ENCODE measurements around the gene PEX5L. TPM values are rescaled to one million over a fixed set of nuclear protein-coding genes. Genes with fewer than 3 reads are reported as not detected.

Gene PEX5L
- total and polyA plus RNA-seq, 5 donors from 2014 or later: 0.03 TPM; not detected in 3

DNA sequence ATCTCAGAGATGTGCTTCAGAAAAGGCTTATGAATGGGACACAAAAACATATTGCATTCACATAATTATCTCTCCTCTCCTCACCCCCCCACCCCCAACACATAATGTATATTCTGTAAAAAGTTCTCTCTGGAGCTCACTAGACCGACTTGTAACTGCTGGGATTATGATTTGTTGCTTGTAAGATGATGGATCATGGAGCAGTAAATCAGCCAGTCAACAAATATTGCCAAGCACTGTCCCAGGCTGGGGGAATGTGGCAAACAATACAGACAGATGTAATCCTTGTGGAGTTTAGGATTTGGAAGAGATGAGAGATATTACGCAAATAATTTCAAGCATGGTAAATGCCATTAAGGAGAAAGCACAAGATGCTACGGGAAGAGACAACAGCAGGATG, 114.8 kb downstream of the PEX5L start:
- Histone ChIP-seq H3K9me3 (ENCODE audit: control insufficient read depth in 2 of 2, low read length in 2 of 2) (no peaks in the 10 kb centered on the region), H3K4me1 (ENCODE audit: control insufficient read depth, insufficient read depth, low read length, poor library complexity, severe bottlenecking) (no peaks in the 10 kb centered on the region), H3K36me3 (ENCODE audit: control insufficient read depth, insufficient read depth, low read length) (no peaks in the 10 kb centered on the region), H3K4me3 (ENCODE audit: low read depth, low read length) (no peak overlapping the region), H3K27ac (ENCODE audit: insufficient read depth, low read length, poor library complexity, severe bottlenecking) (no peak overlapping the region), H3K27me3 (ENCODE audit: control insufficient read depth, insufficient read depth, low read length) (peaks cover under 1% of the 10 kb centered on the region)
- Mint-ChIP-seq H3K9me3 (no peaks in the 10 kb centered on the region), H3K4me1 (no peaks in the 10 kb centered on the region), H3K27ac (no peak overlapping the region), H3K36me3 (no peaks in the 10 kb centered on the region), H3K27me3 (peaks cover 15% of the 10 kb centered on the region), H3K4me3 (no peak overlapping the region)
- ATAC-seq (ENCODE audit: low read depth in 2 of 2) (no peak), DNase-seq (no peak)

DNA sequence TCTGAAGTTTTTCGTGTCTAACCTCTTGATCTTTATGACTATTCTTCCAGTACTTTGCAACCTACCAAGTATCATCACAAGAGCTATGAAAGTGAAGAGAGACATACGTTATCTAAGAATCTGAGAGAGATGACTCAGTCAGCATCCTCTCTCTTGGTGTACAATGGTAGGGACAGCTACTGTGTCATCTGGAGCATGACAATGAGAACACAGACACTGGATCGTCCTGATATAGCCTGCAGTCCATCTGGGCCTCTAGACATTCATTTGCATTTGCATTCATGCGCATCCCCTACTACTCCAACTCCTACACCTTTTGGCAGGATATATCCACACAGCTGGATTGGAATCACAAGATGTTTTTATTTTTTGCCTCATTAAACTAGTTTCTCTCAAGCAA, 115.2 kb downstream of the PEX5L start:
- Mint-ChIP-seq H3K27ac (peak overlapping the region in 1 of 3 donors; percentile 16), H3K4me1 (no peaks in the 10 kb centered on the region), H3K36me3 (no peaks in the 10 kb centered on the region), H3K4me3 (no peak overlapping the region), H3K27me3 (peaks cover 15% of the 10 kb centered on the region), H3K9me3 (no peaks in the 10 kb centered on the region)
- Histone ChIP-seq H3K27me3 (ENCODE audit: control insufficient read depth, insufficient read depth, low read length) (no peaks in the 10 kb centered on the region), H3K36me3 (ENCODE audit: control insufficient read depth, insufficient read depth, low read length) (no peaks in the 10 kb centered on the region), H3K4me1 (ENCODE audit: control insufficient read depth, insufficient read depth, low read length, poor library complexity, severe bottlenecking) (no peaks in the 10 kb centered on the region), H3K9me3 (ENCODE audit: control insufficient read depth in 2 of 2, low read length in 2 of 2) (no peaks in the 10 kb centered on the region), H3K27ac (ENCODE audit: insufficient read depth, low read length, poor library complexity, severe bottlenecking) (no peak overlapping the region), H3K4me3 (ENCODE audit: low read depth, low read length) (no peak overlapping the region)
- ATAC-seq (ENCODE audit: low read depth in 2 of 2): no peak
- peak in 1 of 3 donors; percentile 3 for DNase-seq

DNA sequence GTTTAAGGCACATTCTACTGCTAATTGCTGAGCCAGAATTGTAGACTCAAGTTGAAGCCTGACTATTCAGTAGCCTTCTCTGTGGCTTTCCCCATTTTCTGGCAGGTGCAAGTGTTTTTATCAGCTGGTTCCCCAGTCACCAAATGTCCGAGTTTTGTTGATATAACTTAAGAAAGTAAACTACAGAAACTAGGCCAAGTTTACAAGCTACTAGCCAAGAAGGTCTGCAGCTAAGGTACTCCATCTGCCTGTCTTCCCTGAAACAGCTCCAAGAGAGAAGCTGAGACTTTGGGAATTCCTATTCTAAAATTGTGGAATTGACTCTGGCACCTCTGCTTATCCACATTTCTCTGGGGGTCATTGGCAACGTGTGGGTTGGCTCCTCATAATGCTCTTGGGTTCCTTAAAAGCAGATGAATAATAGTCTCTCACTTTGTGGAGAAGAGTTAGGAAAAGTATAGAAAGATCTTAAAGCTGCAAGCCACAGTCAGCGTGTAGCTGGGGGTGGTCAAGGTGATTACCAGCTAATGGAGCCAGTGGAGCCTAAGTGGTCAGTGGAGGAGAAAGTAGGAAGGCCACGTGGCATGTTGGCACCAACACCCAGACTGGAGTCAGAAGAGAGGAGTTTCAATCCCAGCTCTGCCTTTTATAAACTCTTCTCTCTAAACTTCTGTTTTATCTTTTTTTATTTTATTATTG, 128.8 kb downstream of the PEX5L start:
- no peaks in the 10 kb centered on the region for H3K36me3 ChIP-seq (ENCODE audit: control insufficient read depth, insufficient read depth, low read length)
- DNase-seq (no peak), ATAC-seq (ENCODE audit: low read depth in 2 of 2) (no peak)
- no peak overlapping the region for H3K27ac ChIP-seq (ENCODE audit: insufficient read depth, low read length, poor library complexity, severe bottlenecking)
- Mint-ChIP-seq H3K36me3 (no peaks in the 10 kb centered on the region), H3K9me3 (peaks cover 0 to 3% (median 0%) of the 10 kb centered on the region in 7 donors), H3K27ac (no peak overlapping the region), H3K4me1 (no peaks in the 10 kb centered on the region), H3K27me3 (peaks cover 5% of the 10 kb centered on the region), H3K4me3 (no peak overlapping the region)
- H3K4me1 ChIP-seq (ENCODE audit: control insufficient read depth, insufficient read depth, low read length, poor library complexity, severe bottlenecking): no peaks in the 10 kb centered on the region
- no peaks in the 10 kb centered on the region for H3K9me3 ChIP-seq (ENCODE audit: control insufficient read depth in 2 of 2, low read length in 2 of 2)
- H3K4me3 ChIP-seq (ENCODE audit: low read depth, low read length): no peak overlapping the region
- H3K27me3 ChIP-seq (ENCODE audit: control insufficient read depth, insufficient read depth, low read length): no peaks in the 10 kb centered on the region

DNA sequence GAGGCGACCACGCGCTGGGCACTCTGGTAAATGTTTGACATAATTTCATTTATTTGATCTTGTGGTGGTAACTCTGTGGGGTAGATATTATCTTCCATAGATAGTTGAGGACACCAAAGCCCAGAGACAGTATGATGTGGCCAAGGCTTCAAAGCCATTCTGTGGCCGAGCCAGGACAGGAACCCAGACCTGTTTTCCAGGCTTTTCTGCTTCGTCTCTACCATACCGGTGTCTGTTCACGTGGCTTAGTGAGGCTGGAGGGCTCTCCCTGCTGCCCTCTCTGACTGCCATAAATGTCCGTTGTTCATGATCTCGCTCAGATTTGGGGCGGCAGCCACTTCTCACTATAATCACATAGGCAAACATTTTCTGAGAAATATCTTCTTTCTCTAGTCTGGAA, 134.7 kb downstream of the PEX5L start:
- H3K27ac Mint-ChIP-seq: no peak overlapping the region
- H3K27me3 Mint-ChIP-seq: no peaks in the 10 kb centered on the region
- H3K27me3 ChIP-seq (ENCODE audit: control insufficient read depth, insufficient read depth, low read length): no peaks in the 10 kb centered on the region
- H3K9me3 Mint-ChIP-seq: peaks cover 0 to 1% (median 0%) of the 10 kb centered on the region in 7 donors
- H3K36me3 Mint-ChIP-seq: no peaks in the 10 kb centered on the region
- ATAC-seq (ENCODE audit: low read depth in 2 of 2) (no peak), DNase-seq (no peak)
- no peaks in the 10 kb centered on the region for H3K36me3 ChIP-seq (ENCODE audit: control insufficient read depth, insufficient read depth, low read length)
- H3K9me3 ChIP-seq (ENCODE audit: control insufficient read depth in 2 of 2, low read length in 2 of 2): no peaks in the 10 kb centered on the region
- H3K4me1 Mint-ChIP-seq: no peaks in the 10 kb centered on the region
- no peak overlapping the region for H3K4me3 ChIP-seq (ENCODE audit: low read depth, low read length)
- no peak overlapping the region for H3K4me3 Mint-ChIP-seq
- no peak overlapping the region for H3K27ac ChIP-seq (ENCODE audit: insufficient read depth, low read length, poor library complexity, severe bottlenecking)
- no peaks in the 10 kb centered on the region for H3K4me1 ChIP-seq (ENCODE audit: control insufficient read depth, insufficient read depth, low read length, poor library complexity, severe bottlenecking)

DNA sequence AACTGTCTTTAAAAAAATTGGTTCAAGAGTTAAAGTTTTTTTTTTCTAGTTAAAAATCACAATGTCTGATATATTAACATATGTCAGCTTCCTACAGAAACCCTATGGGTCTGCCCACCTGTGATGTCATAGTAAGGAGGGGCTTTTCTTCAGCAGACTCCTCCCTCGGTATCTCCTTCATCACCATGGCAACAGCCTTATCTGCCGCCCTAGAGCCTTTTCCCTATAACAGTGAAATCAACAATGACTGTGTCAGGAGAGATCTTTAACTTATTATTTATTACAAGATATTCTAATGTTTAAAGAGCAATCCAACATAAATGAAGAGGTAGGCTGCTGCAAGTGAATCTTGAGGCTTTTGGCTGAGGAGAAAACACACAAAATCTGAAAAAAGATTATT, 138.7 kb downstream of the PEX5L start:
- H3K36me3 ChIP-seq (ENCODE audit: control insufficient read depth, insufficient read depth, low read length): no peaks in the 10 kb centered on the region
- no peaks in the 10 kb centered on the region for H3K36me3 Mint-ChIP-seq
- H3K27me3 ChIP-seq (ENCODE audit: control insufficient read depth, insufficient read depth, low read length): peaks cover 2% of the 10 kb centered on the region
- H3K27ac Mint-ChIP-seq: no peak overlapping the region
- H3K27ac ChIP-seq (ENCODE audit: insufficient read depth, low read length, poor library complexity, severe bottlenecking): no peak overlapping the region
- H3K9me3 Mint-ChIP-seq: no peaks in the 10 kb centered on the region
- H3K4me3 Mint-ChIP-seq: no peak overlapping the region
- H3K4me1 ChIP-seq (ENCODE audit: control insufficient read depth, insufficient read depth, low read length, poor library complexity, severe bottlenecking): no peaks in the 10 kb centered on the region
- H3K4me3 ChIP-seq (ENCODE audit: low read depth, low read length): no peak overlapping the region
- DNase-seq (peak in 2 of 3 donors; percentile 5 to 58), ATAC-seq (ENCODE audit: low read depth in 2 of 2) (no peak)
- H3K4me1 Mint-ChIP-seq: no peaks in the 10 kb centered on the region
- no peaks in the 10 kb centered on the region for H3K9me3 ChIP-seq (ENCODE audit: control insufficient read depth in 2 of 2, low read length in 2 of 2)
- no peaks in the 10 kb centered on the region for H3K27me3 Mint-ChIP-seq

DNA sequence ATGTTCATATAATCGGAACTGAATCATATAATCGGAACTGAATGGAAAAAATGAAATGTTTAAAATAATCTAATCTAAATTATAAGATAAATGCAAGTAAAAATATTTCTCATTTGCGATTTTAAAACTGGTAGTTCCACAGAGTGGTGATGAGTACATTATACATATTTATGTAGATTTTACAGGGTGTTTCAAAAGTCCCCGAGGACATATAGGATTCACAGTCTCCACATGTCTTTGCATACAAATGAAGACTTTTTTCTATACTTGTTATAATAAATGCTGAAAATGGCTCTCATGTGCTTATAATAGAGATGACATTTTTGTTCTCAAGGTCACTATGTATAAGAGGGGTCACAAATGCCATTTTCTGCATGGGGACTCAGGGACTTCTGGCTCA, 139.5 kb downstream of the PEX5L start:
- H3K36me3 ChIP-seq (ENCODE audit: control insufficient read depth, insufficient read depth, low read length): no peaks in the 10 kb centered on the region
- Mint-ChIP-seq H3K4me1 (no peaks in the 10 kb centered on the region), H3K36me3 (no peaks in the 10 kb centered on the region), H3K27ac (no peak overlapping the region), H3K27me3 (no peaks in the 10 kb centered on the region), H3K4me3 (no peak overlapping the region), H3K9me3 (no peaks in the 10 kb centered on the region)
- no peak overlapping the region for H3K27ac ChIP-seq (ENCODE audit: insufficient read depth, low read length, poor library complexity, severe bottlenecking)
- no peak for DNase-seq
- peaks cover 2% of the 10 kb centered on the region for H3K27me3 ChIP-seq (ENCODE audit: control insufficient read depth, insufficient read depth, low read length)
- no peaks in the 10 kb centered on the region for H3K9me3 ChIP-seq (ENCODE audit: control insufficient read depth in 2 of 2, low read length in 2 of 2)
- H3K4me1 ChIP-seq (ENCODE audit: control insufficient read depth, insufficient read depth, low read length, poor library complexity, severe bottlenecking): no peaks in the 10 kb centered on the region
- H3K4me3 ChIP-seq (ENCODE audit: low read depth, low read length): no peak overlapping the region
- ATAC-seq (ENCODE audit: low read depth in 2 of 2): no peak

DNA sequence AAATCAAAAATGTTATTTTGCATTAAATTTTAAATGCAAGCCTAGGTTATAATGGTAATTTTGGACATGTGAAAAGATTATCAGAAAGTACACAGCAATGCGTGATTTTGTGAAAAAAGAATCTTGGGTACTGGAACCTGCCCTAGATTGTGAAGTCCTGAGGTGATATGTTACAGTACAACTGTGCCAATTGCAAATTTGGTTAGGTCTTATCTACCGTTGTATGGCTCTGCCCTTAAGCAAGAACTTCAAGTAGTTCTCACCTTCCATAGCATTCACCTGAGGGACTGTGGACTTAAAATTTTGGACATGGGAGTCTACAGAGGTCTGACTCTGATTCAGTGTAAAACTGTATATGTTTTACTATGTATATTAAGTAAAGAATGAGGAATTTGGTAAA, 140.2 kb downstream of the PEX5L start:
- Histone ChIP-seq H3K4me1 (ENCODE audit: control insufficient read depth, insufficient read depth, low read length, poor library complexity, severe bottlenecking) (no peaks in the 10 kb centered on the region), H3K4me3 (ENCODE audit: low read depth, low read length) (no peak overlapping the region), H3K9me3 (ENCODE audit: control insufficient read depth in 2 of 2, low read length in 2 of 2) (no peaks in the 10 kb centered on the region), H3K36me3 (ENCODE audit: control insufficient read depth, insufficient read depth, low read length) (no peaks in the 10 kb centered on the region), H3K27me3 (ENCODE audit: control insufficient read depth, insufficient read depth, low read length) (peaks cover 2% of the 10 kb centered on the region), H3K27ac (ENCODE audit: insufficient read depth, low read length, poor library complexity, severe bottlenecking) (no peak overlapping the region)
- Mint-ChIP-seq H3K4me1 (no peaks in the 10 kb centered on the region), H3K9me3 (no peaks in the 10 kb centered on the region), H3K4me3 (no peak overlapping the region), H3K27me3 (no peaks in the 10 kb centered on the region), H3K36me3 (no peaks in the 10 kb centered on the region), H3K27ac (no peak overlapping the region)
- DNase-seq (no peak), ATAC-seq (ENCODE audit: low read depth in 2 of 2) (no peak)

DNA sequence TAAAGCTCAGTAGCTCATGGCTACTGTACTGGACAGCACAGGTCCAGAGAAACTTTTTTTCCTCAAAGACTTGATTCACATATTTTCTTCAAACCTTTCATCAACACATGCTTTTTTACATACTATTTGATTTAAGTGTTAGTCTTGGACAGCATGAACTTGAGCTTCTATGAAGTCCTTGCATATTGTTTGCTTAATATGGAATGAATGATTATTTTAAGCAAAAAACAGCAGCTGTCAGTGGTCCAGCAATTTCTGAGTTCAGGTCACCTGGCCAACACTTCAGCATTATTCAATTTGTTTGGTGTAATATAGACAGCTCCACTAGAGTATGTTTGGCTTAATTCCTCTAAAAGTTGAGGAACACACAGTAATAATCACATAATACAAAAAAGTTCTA, 141.4 kb downstream of the PEX5L start:
- ATAC-seq (ENCODE audit: low read depth in 2 of 2) (no peak), DNase-seq (no peak)
- H3K36me3 ChIP-seq (ENCODE audit: control insufficient read depth, insufficient read depth, low read length): no peaks in the 10 kb centered on the region
- Mint-ChIP-seq H3K4me3 (no peak overlapping the region), H3K9me3 (peaks cover 0 to 1% (median 0%) of the 10 kb centered on the region in 7 donors), H3K27me3 (no peaks in the 10 kb centered on the region), H3K27ac (no peak overlapping the region), H3K4me1 (no peaks in the 10 kb centered on the region), H3K36me3 (no peaks in the 10 kb centered on the region)
- peaks cover 2% of the 10 kb centered on the region for H3K27me3 ChIP-seq (ENCODE audit: control insufficient read depth, insufficient read depth, low read length)
- H3K27ac ChIP-seq (ENCODE audit: insufficient read depth, low read length, poor library complexity, severe bottlenecking): no peak overlapping the region
- no peak overlapping the region for H3K4me3 ChIP-seq (ENCODE audit: low read depth, low read length)
- H3K4me1 ChIP-seq (ENCODE audit: control insufficient read depth, insufficient read depth, low read length, poor library complexity, severe bottlenecking): no peaks in the 10 kb centered on the region
- H3K9me3 ChIP-seq (ENCODE audit: control insufficient read depth in 2 of 2, low read length in 2 of 2): no peaks in the 10 kb centered on the region
